ENCODE results near the gene MYMX.

- TF ChIP-seq, protein P1, sequence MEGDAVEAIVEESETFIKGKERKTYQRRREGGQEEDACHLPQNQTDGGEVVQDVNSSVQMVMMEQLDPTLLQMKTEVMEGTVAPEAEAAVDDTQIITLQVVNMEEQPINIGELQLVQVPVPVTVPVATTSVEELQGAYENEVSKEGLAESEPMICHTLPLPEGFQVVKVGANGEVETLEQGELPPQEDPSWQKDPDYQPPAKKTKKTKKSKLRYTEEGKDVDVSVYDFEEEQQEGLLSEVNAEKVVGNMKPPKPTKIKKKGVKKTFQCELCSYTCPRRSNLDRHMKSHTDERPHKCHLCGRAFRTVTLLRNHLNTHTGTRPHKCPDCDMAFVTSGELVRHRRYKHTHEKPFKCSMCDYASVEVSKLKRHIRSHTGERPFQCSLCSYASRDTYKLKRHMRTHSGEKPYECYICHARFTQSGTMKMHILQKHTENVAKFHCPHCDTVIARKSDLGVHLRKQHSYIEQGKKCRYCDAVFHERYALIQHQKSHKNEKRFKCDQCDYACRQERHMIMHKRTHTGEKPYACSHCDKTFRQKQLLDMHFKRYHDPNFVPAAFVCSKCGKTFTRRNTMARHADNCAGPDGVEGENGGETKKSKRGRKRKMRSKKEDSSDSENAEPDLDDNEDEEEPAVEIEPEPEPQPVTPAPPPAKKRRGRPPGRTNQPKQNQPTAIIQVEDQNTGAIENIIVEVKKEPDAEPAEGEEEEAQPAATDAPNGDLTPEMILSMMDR (IDR thresholded peaks at IDR 0.05), result no peak
- TF ChIP-seq POLR2A (IDR thresholded peaks at IDR 0.05), result no peak
Observed at GRCh38 chr6:44216677-44217331, at the start of gene MYMX.

Data from right lobe of liver (tissue), 4 donors.